HEK293 (cell line): ENCODE results near the gene SLC66A2.
A peak's percentile ranks its signal among the peaks of the same experiment; 100 is the strongest.

ENCODE experiments used
- CTCF ChIA-PET: fragments of 350-600 bp; formaldehyde crosslinking; extraction: SDS; loops from one replicate; lab custom pipeline; 2021; ENCODE audit warnings: antibody characterized with exemption; lab: Yijun Ruan, JAX
- POLR2A ChIA-PET: fragments of 300-600 bp; formaldehyde crosslinking; extraction: SDS; loops from one replicate; lab custom pipeline; 2020; ENCODE audit warnings: antibody characterized with exemption, inconsistent platforms; lab: Yijun Ruan, JAX
- H3K27ac ChIP-seq: fragments of 200-500 bp; sonication (Bioruptor generic); 2 replicates; pipeline ENCODE4 v1.5.1; 2014; ENCODE audit warnings: low read depth, low read length, control low read depth, inconsistent platforms; ENCODE audit errors: extremely low read depth
- H3K36me3 ChIP-seq, 2 experiments: fragments of 200-500 bp in 1 of 2; sonication (Bioruptor generic) in 1 of 2; 1 replicate in 1 of 2; 2 replicates in 1 of 2; pipeline ENCODE4 v1.5.1; 2014 to 2017; ENCODE audit warnings: inconsistent platforms in 2 of 2, low read length in 2 of 2; ENCODE audit not compliant: control insufficient read depth in 2 of 2, insufficient read depth in 1 of 2
- H3K4me1 ChIP-seq: fragments of 200-500 bp; sonication (Bioruptor generic); 2 replicates; pipeline ENCODE4 v1.5.1; 2014; ENCODE audit warnings: mild to moderate bottlenecking, low read length, inconsistent platforms; ENCODE audit not compliant: control insufficient read depth, insufficient read depth
- H3K4me3 ChIP-seq: 2 replicates; pipeline ENCODE4 v1.5.1; 2011; ENCODE audit warnings: low read depth, mild to moderate bottlenecking, control low read depth, low read length, moderate library complexity
- H3K9me3 ChIP-seq: fragments of 200-500 bp; sonication (Bioruptor generic); 2 replicates; pipeline ENCODE4 v1.5.1; 2014; ENCODE audit warnings: low read depth, low read length, inconsistent platforms; ENCODE audit not compliant: control insufficient read depth, insufficient read depth
- HIC1 ChIP-seq: fragments of 450-650 bp; formaldehyde crosslinking; IDR thresholded peaks from 2 replicates; pipeline ENCODE4 v1.5.1; 2016; ENCODE audit warnings: missing biosample characterization, missing genetic modification characterization
- INSM2 ChIP-seq: fragments of 450-650 bp; formaldehyde crosslinking; IDR thresholded peaks from 2 replicates; pipeline ENCODE4 v1.5.1; 2016; ENCODE audit warnings: missing biosample characterization, missing genetic modification characterization
- KLF10 ChIP-seq: fragments of 450-650 bp; IDR thresholded peaks from 2 replicates; pipeline ENCODE4 v1.5.1; 2018; ENCODE audit warnings: missing biosample characterization, mild to moderate bottlenecking, missing genetic modification characterization
- KLF16 ChIP-seq: fragments of 450-650 bp; formaldehyde crosslinking; IDR thresholded peaks from 2 replicates; pipeline ENCODE4 v1.5.1; 2017; ENCODE audit warnings: missing biosample characterization, missing genetic modification characterization
- KLF7 ChIP-seq: fragments of 450-650 bp; formaldehyde crosslinking; IDR thresholded peaks from 2 replicates; pipeline ENCODE4 v1.5.1; 2016; ENCODE audit warnings: missing biosample characterization, missing genetic modification characterization, borderline replicate concordance
- REPIN1 ChIP-seq: fragments of 450-650 bp; formaldehyde crosslinking; IDR thresholded peaks from 2 replicates; pipeline ENCODE4 v1.5.1; 2017; ENCODE audit warnings: missing biosample characterization, missing genetic modification characterization, low read depth
- ZBTB7A ChIP-seq: fragments of 450-650 bp; formaldehyde crosslinking; IDR thresholded peaks from 2 replicates; pipeline ENCODE4 v1.5.1; 2016; ENCODE audit warnings: low read depth, missing biosample characterization, missing genetic modification characterization
- ZNF112 ChIP-seq: fragments of 450-650 bp; formaldehyde crosslinking; IDR thresholded peaks from 2 replicates; pipeline ENCODE4 v1.5.0; 2017; ENCODE audit warnings: missing biosample characterization, missing genetic modification characterization
- ZNF146 ChIP-seq: fragments of 450-650 bp; formaldehyde crosslinking; IDR thresholded peaks from 2 replicates; pipeline ENCODE4 v1.5.1; 2016; ENCODE audit warnings: missing biosample characterization, missing genetic modification characterization
- ZNF19 ChIP-seq: fragments of 450-650 bp; formaldehyde crosslinking; IDR thresholded peaks from 2 replicates; pipeline ENCODE4; 2016; ENCODE audit warnings: missing biosample characterization, missing genetic modification characterization, low read depth
- ZNF221 ChIP-seq: fragments of 450-650 bp; formaldehyde crosslinking; IDR thresholded peaks from 2 replicates; pipeline ENCODE4 v1.5.1; 2017; ENCODE audit warnings: missing biosample characterization, missing genetic modification characterization, borderline replicate concordance
- ZNF23 ChIP-seq: fragments of 450-650 bp; formaldehyde crosslinking; IDR thresholded peaks from 2 replicates; pipeline ENCODE4 v1.5.1; 2016; ENCODE audit warnings: missing biosample characterization, missing genetic modification characterization, borderline replicate concordance
- ZNF239 ChIP-seq: fragments of 450-650 bp; formaldehyde crosslinking; IDR thresholded peaks from 2 replicates; pipeline ENCODE4 v1.5.1; 2016; ENCODE audit warnings: missing biosample characterization, missing genetic modification characterization
- ZNF274 ChIP-seq, 2 experiments: fragments of 200-500 bp in 1 of 2; fragments of 450-650 bp in 1 of 2; sonication (Bioruptor generic) in 1 of 2; formaldehyde crosslinking in 1 of 2; IDR thresholded peaks; 2 replicates each; pipeline versions ENCODE4 v1.5.1 to v1.6.1; 2014 to 2016; ENCODE audit warnings: borderline replicate concordance in 1 of 2, inconsistent platforms in 1 of 2, low read length in 1 of 2, missing biosample characterization in 1 of 2, missing genetic modification characterization in 1 of 2
- ZNF423 ChIP-seq: fragments of 450-650 bp; formaldehyde crosslinking; IDR thresholded peaks from 2 replicates; pipeline ENCODE4 v1.5.1; 2016; ENCODE audit warnings: missing biosample characterization, missing genetic modification characterization
- ZNF521 ChIP-seq: fragments of 450-650 bp; formaldehyde crosslinking; IDR thresholded peaks from 2 replicates; pipeline ENCODE4 v1.5.1; 2017; ENCODE audit warnings: missing biosample characterization, mild to moderate bottlenecking, missing genetic modification characterization
- ZNF548 ChIP-seq: fragments of 450-650 bp; formaldehyde crosslinking; IDR thresholded peaks from 2 replicates; pipeline ENCODE4 v1.5.1; 2016; ENCODE audit warnings: missing biosample characterization, missing genetic modification characterization
- ZNF549 ChIP-seq: fragments of 450-650 bp; IDR thresholded peaks from 2 replicates; pipeline ENCODE4 v1.5.1; 2018; ENCODE audit warnings: missing biosample characterization, missing genetic modification characterization, mild to moderate bottlenecking, inconsistent platforms, moderate library complexity
- ZNF561 ChIP-seq: fragments of 450-650 bp; IDR thresholded peaks from 2 replicates; pipeline ENCODE4 v1.5.1; 2018; ENCODE audit warnings: missing biosample characterization, missing genetic modification characterization, borderline replicate concordance
- ZNF600 ChIP-seq: fragments of 450-650 bp; formaldehyde crosslinking; IDR thresholded peaks from 2 replicates; pipeline ENCODE4 v1.5.1; 2016; ENCODE audit warnings: missing biosample characterization, missing genetic modification characterization
- ZNF621 ChIP-seq: fragments of 450-650 bp; formaldehyde crosslinking; IDR thresholded peaks from 2 replicates; pipeline ENCODE4 v1.5.1; 2017; ENCODE audit warnings: missing biosample characterization, missing genetic modification characterization
- ZNF623 ChIP-seq: fragments of 450-650 bp; formaldehyde crosslinking; IDR thresholded peaks from 2 replicates; pipeline ENCODE4 v1.5.1; 2016; ENCODE audit warnings: missing biosample characterization, missing genetic modification characterization
- ZNF837 ChIP-seq: fragments of 450-650 bp; formaldehyde crosslinking; IDR thresholded peaks from 2 replicates; pipeline ENCODE4 v1.5.1; 2016; ENCODE audit warnings: missing biosample characterization, missing genetic modification characterization
- ZXDB ChIP-seq: fragments of 450-650 bp; formaldehyde crosslinking; IDR thresholded peaks from 2 replicates; pipeline ENCODE4 v1.5.1; 2016; ENCODE audit warnings: missing biosample characterization, missing genetic modification characterization

Gene SLC66A2

GRCh38 chr18:79877163-79878091 is 74.0 kb downstream of the SLC66A2 start:
- TF ChIP-seq HIC1 (tag by site-specific recombination) (0 out of 2 replicates have a peak, but pooled peaks have one; percentile 14), ZNF561 (tag by site-specific recombination) (no peak), ZNF621 (no peak), ZNF221 (no peak), ZNF274 (IDR thresholded peaks at IDR 0.05; ENCODE audit: low read length) (no peak), ZNF274 (tag by site-specific recombination; IDR thresholded peaks at IDR 0.05; ENCODE audit: borderline replicate concordance) (no peak)
- ChIA-PET POLR2A (no interaction called here), CTCF (interaction anchor here (0.7 kb wide), 1 partner anchor 15 kb away, joined by 3 read pairs; no protein-coding TSS in a partner anchor)
- Histone ChIP-seq H3K27ac (no peak overlapping the region), H3K4me3 (no peak overlapping the region), H3K36me3 (no peaks in the 10 kb centered on the region), H3K9me3 (no peaks in the 10 kb centered on the region), H3K4me1 (no peaks in the 10 kb centered on the region)

DNA sequence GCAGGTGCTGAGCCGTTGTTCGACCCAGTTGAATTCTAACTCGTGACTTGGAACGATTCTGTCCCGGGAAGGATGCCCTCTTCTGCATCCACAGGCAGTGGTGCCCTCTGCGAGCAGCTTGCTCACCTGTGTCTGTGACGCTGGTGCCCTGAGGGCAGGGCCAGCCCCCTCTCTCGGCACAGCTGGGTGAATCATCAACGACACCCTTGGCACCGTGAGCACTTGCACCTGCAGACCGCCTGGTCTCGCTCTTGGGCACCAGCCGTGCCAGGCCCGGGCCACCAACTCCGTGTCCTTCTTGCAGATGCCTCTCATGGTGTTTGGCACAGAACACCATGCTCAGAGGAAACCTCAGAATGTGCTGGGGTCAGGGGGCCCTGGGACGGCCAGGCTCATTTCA is 75.0 kb downstream of the SLC66A2 start:
- H3K4me1 ChIP-seq = no peaks in the 10 kb centered on the region
- POLR2A ChIA-PET = no interaction called here
- CTCF ChIA-PET = no interaction called here

DNA sequence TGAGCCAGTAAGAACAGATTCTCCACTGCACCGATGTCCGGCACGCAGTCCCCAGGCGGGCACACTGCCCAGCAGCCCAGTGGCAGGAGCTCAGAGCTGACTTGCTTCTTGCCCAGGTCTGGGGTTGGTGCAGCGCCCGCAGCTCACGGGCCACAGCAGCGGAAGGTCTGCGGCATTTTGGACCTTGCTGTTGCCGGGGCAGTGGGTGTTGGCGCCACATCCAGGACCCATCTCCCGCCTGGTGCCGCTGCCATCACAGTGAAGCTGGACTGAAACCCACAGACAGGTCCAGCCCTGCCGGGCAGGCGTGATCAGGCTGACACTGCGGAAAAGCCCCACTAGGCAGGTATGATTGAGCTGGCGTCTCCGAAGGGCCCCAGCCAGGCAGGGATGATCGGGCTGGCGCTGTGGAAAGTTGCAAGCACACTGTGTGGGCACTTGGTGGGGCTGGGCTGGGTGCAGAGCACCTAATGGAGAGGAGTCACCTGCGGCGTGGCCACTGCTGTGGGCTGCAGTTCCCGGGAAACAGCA is 75.5 kb downstream of the SLC66A2 start:
- POLR2A ChIA-PET = no interaction called here

More for the DNA sequence above, 75.0 kb downstream of the SLC66A2 start:
- Histone ChIP-seq H3K27ac (no peak overlapping the region), H3K9me3 (no peaks in the 10 kb centered on the region), H3K4me3 (no peak overlapping the region), H3K36me3 (no peaks in the 10 kb centered on the region)
- no peak for TF ChIP-seq ZNF600
- TF ChIP-seq ZXDB = no peak
- no peak for TF ChIP-seq REPIN1
- no peak for TF ChIP-seq ZNF239 (tag by site-specific recombination)

More for the DNA sequence above, 75.5 kb downstream of the SLC66A2 start:
- Histone ChIP-seq H3K4me1 (no peaks in the 10 kb centered on the region), H3K9me3 (no peaks in the 10 kb centered on the region), H3K27ac (no peak overlapping the region), H3K36me3 (no peaks in the 10 kb centered on the region), H3K4me3 (no peak overlapping the region)
- no peak for TF ChIP-seq ZBTB7A (tag by site-specific recombination)
- TF ChIP-seq ZNF112 (tag by site-specific recombination) = no peak
- no peak for TF ChIP-seq ZNF623 (tag by site-specific recombination)
- TF ChIP-seq KLF10 (tag by site-specific recombination) = no peak
- TF ChIP-seq ZNF423 = no peak
- no peak for TF ChIP-seq HIC1 (tag by site-specific recombination)
- TF ChIP-seq ZNF837 (tag by site-specific recombination) = no peak
- no peak for TF ChIP-seq ZNF23 (tag by site-specific recombination)
- no peak for TF ChIP-seq INSM2 (tag by site-specific recombination)
- TF ChIP-seq ZNF521 = no peak
- TF ChIP-seq ZNF146 = no peak
- no peak for TF ChIP-seq ZNF549 (tag by site-specific recombination)
- TF ChIP-seq KLF16 = no peak
- no peak for TF ChIP-seq KLF7 (tag by site-specific recombination)
- TF ChIP-seq ZNF548 = no peak
- TF ChIP-seq ZNF19 (tag by site-specific recombination) = no peak
- CTCF ChIA-PET = no interaction called here
